ENCODE results near the gene SELENOW. TPM values are rescaled to one million over a fixed set of nuclear protein-coding genes. Genes with fewer than 3 reads are reported as not detected.

The SELENOW gene
- total and polyA plus RNA-seq, 2 donors (not counting 3 experiments of a cell fraction or from before 2014, with no cell fraction given): 316 to 613 TPM

DNA sequence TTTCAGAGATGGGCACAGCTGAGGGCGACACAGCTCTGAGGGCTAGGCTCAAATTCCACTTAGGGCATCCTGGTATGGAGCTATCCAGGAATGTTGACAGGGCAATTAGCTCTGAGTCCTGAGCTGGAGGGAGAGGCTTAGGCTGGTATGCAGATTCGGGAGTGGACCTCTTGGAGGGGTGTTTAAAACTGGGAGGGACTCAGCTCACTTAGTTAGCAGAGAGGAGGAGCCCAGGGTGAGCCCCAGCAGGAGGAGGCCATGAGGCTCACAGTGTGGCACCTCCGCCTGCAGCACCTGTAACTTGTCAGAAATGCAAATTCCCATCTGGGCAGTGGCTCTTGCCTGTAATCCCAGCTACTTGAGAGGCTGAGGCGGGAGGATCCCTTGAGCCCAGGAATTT is 43.4 kb upstream of the SELENOW start:
- no peak for FAIRE-seq
- no peak for DNase-seq (ENCODE audit: low read depth, low spot score)
- Histone ChIP-seq H3K4me1 (ENCODE audit: control insufficient read depth, extremely low read depth, insufficient read depth, low read length) (peaks cover 6% of the 10 kb centered on the region), H2AFZ (ENCODE audit: low read depth, low read length) (no peak overlapping the region), H4K20me1 (replicated peaks; ENCODE audit: control insufficient read depth, extremely low read depth, insufficient read depth, low read length) (no peaks in the 10 kb centered on the region), H3K4me2 (ENCODE audit: insufficient read depth, low read length) (no peak overlapping the region), H3K9me1 (replicated peaks; ENCODE audit: control insufficient read depth, extremely low read depth, insufficient read depth, low read length) (no peaks in the 10 kb centered on the region), H3K4me3 (replicated peaks in 1 of 3; ENCODE audit: insufficient read depth in 1 of 3, low read depth in 1 of 3, low read length in 3 of 3) (no peak overlapping the region), H3K79me2 (ENCODE audit: control insufficient read depth, insufficient read depth, low read length) (peaks cover 10% of the 10 kb centered on the region), H3K27me3 (ENCODE audit: control insufficient read depth in 2 of 2, insufficient read depth in 2 of 2, low read length in 2 of 2) (no peaks in the 10 kb centered on the region), H3K9ac (replicated peaks; ENCODE audit: extremely low read depth, insufficient read depth, low read length) (no peak overlapping the region), H3K36me3 (ENCODE audit: control insufficient read depth in 2 of 2, extremely low read depth in 1 of 2, insufficient read depth in 2 of 2, low read length in 2 of 2) (peaks cover 5 to 30% of the 10 kb centered on the region in 2 experiments), H3K9me3 (replicated peaks; ENCODE audit: control insufficient read depth, insufficient read depth, low read length) (no peaks in the 10 kb centered on the region), H3K27ac (ENCODE audit: insufficient read depth, low read depth, low read length) (no peak overlapping the region)
- ChIA-PET POLR2A (no interaction called here), CTCF (interaction anchor here (1.2 to 2.7 kb wide), 2 partner anchors 8 to 22 kb away, joined by 4 to 11 read pairs; no protein-coding TSS in a partner anchor)
- TF ChIP-seq POLR2A (IDR thresholded peaks at IDR 0.05; ENCODE audit: low read depth, low read length): no peak
- TF ChIP-seq JUN (IDR thresholded peaks at IDR 0.05; ENCODE audit: borderline replicate concordance, insufficient read depth, insufficient read length, low read depth): no peak
- TF ChIP-seq, protein P1, sequence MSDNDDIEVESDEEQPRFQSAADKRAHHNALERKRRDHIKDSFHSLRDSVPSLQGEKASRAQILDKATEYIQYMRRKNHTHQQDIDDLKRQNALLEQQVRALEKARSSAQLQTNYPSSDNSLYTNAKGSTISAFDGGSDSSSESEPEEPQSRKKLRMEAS (IDR thresholded peaks at IDR 0.05; ENCODE audit: insufficient read depth, insufficient read length): no peak
- TF ChIP-seq, protein P2, sequence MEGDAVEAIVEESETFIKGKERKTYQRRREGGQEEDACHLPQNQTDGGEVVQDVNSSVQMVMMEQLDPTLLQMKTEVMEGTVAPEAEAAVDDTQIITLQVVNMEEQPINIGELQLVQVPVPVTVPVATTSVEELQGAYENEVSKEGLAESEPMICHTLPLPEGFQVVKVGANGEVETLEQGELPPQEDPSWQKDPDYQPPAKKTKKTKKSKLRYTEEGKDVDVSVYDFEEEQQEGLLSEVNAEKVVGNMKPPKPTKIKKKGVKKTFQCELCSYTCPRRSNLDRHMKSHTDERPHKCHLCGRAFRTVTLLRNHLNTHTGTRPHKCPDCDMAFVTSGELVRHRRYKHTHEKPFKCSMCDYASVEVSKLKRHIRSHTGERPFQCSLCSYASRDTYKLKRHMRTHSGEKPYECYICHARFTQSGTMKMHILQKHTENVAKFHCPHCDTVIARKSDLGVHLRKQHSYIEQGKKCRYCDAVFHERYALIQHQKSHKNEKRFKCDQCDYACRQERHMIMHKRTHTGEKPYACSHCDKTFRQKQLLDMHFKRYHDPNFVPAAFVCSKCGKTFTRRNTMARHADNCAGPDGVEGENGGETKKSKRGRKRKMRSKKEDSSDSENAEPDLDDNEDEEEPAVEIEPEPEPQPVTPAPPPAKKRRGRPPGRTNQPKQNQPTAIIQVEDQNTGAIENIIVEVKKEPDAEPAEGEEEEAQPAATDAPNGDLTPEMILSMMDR (IDR thresholded peaks at IDR 0.05; ENCODE audit: extremely low read depth in 1 of 2, insufficient read depth in 1 of 2, low read depth in 1 of 2, low read length in 2 of 2): no peak
- TF ChIP-seq POLR2AphosphoS5 (IDR thresholded peaks at IDR 0.05; ENCODE audit: insufficient read depth, low read depth, low read length): no peak
- no peak for TF ChIP-seq EZH2 (IDR thresholded peaks at IDR 0.05; ENCODE audit: borderline replicate concordance, low read depth, low read length, severe bottlenecking)
- TF ChIP-seq FOS (IDR thresholded peaks at IDR 0.05; ENCODE audit: borderline replicate concordance, insufficient read depth, low read length): no peak
- TF ChIP-seq GATA2 (IDR thresholded peaks at IDR 0.05; ENCODE audit: insufficient read depth, insufficient read length, low read depth, low read length): no peak
- TF ChIP-seq MYC (IDR thresholded peaks at IDR 0.05; ENCODE audit: low read depth, low read length): no peak
- no TSS peak for BruUV-seq (replicated peaks)
- dilution Hi-C loops (cut with MboI; ENCODE audit: extremely low pct_ligation_motif_present, low sequenced_read_pairs): no loop called here
- intact Hi-C loops (cut with micrococcal nuclease): no loop called here

All from endothelial cell of umbilical vein (primary cell).